Endodermal cell (in vitro differentiated cells): ENCODE results near the gene TMEM238. TPM values are rescaled to one million over a fixed set of nuclear protein-coding genes. Genes with fewer than 3 reads are reported as not detected.

ENCODE experiments used
- DNase-seq: peaks from one replicate; pipeline ENCODE4 v3.0.0-alpha.2; 2017
- H3K27ac ChIP-seq: 2 replicates; pipeline ENCODE4 v1.5.1; 2013; ENCODE audit warnings: mild to moderate bottlenecking, low read depth, low read length, moderate library complexity
- H3K27me3 ChIP-seq: 2 replicates; pipeline ENCODE4 v1.6.1; 2013; ENCODE audit warnings: mild to moderate bottlenecking, low read length, moderate library complexity; ENCODE audit not compliant: insufficient read depth, control insufficient read depth, poor library complexity, severe bottlenecking
- H3K36me3 ChIP-seq: 2 replicates; pipeline ENCODE4 v1.7.0; 2013; ENCODE audit warnings: mild to moderate bottlenecking, low read length, moderate library complexity; ENCODE audit not compliant: control insufficient read depth, insufficient read depth
- H3K4me1 ChIP-seq: one replicate; pipeline ENCODE4 v1.7.0; 2013; ENCODE audit warnings: low read length; ENCODE audit not compliant: control insufficient read depth, insufficient read depth
- H3K4me3 ChIP-seq: 2 replicates; pipeline ENCODE4 v1.5.1; 2013; ENCODE audit warnings: mild to moderate bottlenecking, low read length, moderate library complexity
- H3K9ac ChIP-seq: 2 replicates; pipeline ENCODE4 v1.6.1; 2013; ENCODE audit warnings: mild to moderate bottlenecking, low read length, moderate library complexity; ENCODE audit not compliant: poor library complexity, severe bottlenecking; ENCODE audit errors: extremely low read depth
- H3K9me3 ChIP-seq: 2 replicates; pipeline ENCODE4 v1.6.1; 2013; ENCODE audit warnings: mild to moderate bottlenecking, low read length, moderate library complexity; ENCODE audit not compliant: control insufficient read depth
- H3K27ac Mint-ChIP-seq: 2 replicates; pipeline ENCODE4 v1.8.0; 2020; ENCODE audit warnings: mixed read lengths
- H3K27me3 Mint-ChIP-seq: 2 replicates; pipeline ENCODE4 v1.8.0; 2021; ENCODE audit warnings: mild to moderate bottlenecking, mixed read lengths; ENCODE audit not compliant: insufficient read depth
- H3K36me3 Mint-ChIP-seq: 2 replicates; pipeline ENCODE4 v1.8.0; 2020; ENCODE audit warnings: low read depth, mixed read lengths
- H3K4me1 Mint-ChIP-seq: 2 replicates; pipeline ENCODE4 v1.8.0; 2020; ENCODE audit warnings: mixed read lengths
- H3K4me3 Mint-ChIP-seq: 2 replicates; pipeline ENCODE4 v1.8.0; 2020; ENCODE audit warnings: mild to moderate bottlenecking, moderate library complexity, mixed read lengths
- H3K9me3 Mint-ChIP-seq: 2 replicates; pipeline ENCODE4 v1.8.0; 2020; ENCODE audit warnings: mild to moderate bottlenecking, mixed read lengths
- CTCF ChIP-seq: fragments of 200-600 bp; sonication (generic); conservative IDR thresholded peaks from 2 replicates; pipeline ENCODE4 v1.5.0; 2021; ENCODE audit warnings: antibody characterized with exemption, mild to moderate bottlenecking
- WGBS, 2 experiments: methylation state at CpG; one replicate each; pipeline versions ENCODE4 v1.1.5 to v1.1.7; 2013; ENCODE audit warnings: missing lambda C conversion rate in 2 of 2, mixed read lengths in 1 of 2; ENCODE audit not compliant: insufficient coverage in 1 of 2, insufficient read length in 1 of 2; 5-methylcytosine and 5-hydroxymethylcytosine counted together
- total RNA-seq, 2 donors: library from RNA; stranded (reverse); fragmentation: NEBNext Ultra II Directional in 1 of 2; extraction: Animal tissue kit (Norgen Biotek cat#: 25700) in 1 of 2; gene quantifications; 2 replicates in 1 of 2; 3 replicates in 1 of 2; pipeline ENCODE4 v1.2.1, GENCODE V29; 2021

TMEM238 gene
- total RNA-seq, 2 donors from 2014 or later, result 3.9 to 4.4 TPM

- H3K36me3 ChIP-seq, result peaks cover 38% of the 10 kb centered on the region
- H3K9ac ChIP-seq, result peak overlapping the region; percentile 88
- H3K27ac ChIP-seq, result peak overlapping the region; percentile 74
- peaks cover 3% of the 10 kb centered on the region for H3K9me3 ChIP-seq
- Mint-ChIP-seq H3K27ac (peak overlapping the region; percentile 97), H3K36me3 (peaks cover 41% of the 10 kb centered on the region), H3K9me3 (no peaks in the 10 kb centered on the region), H3K4me1 (peaks cover 36% of the 10 kb centered on the region), H3K27me3 (peaks cover 18% of the 10 kb centered on the region), H3K4me3 (peak overlapping the region; percentile 98)
- DNase-seq, result peak; percentile 99
- TF ChIP-seq CTCF, result no peak
- no peaks in the 10 kb centered on the region for H3K27me3 ChIP-seq
- peaks cover 21% of the 10 kb centered on the region for H3K4me1 ChIP-seq
- peak overlapping the region; percentile 99 for H3K4me3 ChIP-seq
- WGBS, 2 experiments, result 7 to 10% methylated on average over 26 to 34 of the region's 34 CpGs
These were observed 1.0 kb upstream of the TMEM238 start for GRCh38 chr19:55384920-55385723.

- DNase-seq, result peak; percentile 85
- Mint-ChIP-seq H3K36me3 (peaks cover 28% of the 10 kb centered on the region), H3K27me3 (peaks cover 32% of the 10 kb centered on the region), H3K4me3 (peak overlapping the region; percentile 98), H3K9me3 (no peaks in the 10 kb centered on the region), H3K4me1 (peaks cover 26% of the 10 kb centered on the region), H3K27ac (peak overlapping the region; percentile 70)
- Histone ChIP-seq H3K36me3 (peaks cover 22% of the 10 kb centered on the region), H3K27me3 (no peaks in the 10 kb centered on the region), H3K9me3 (peaks cover 3% of the 10 kb centered on the region), H3K4me3 (peak overlapping the region; percentile 73), H3K9ac (no peak overlapping the region), H3K4me1 (peaks cover 13% of the 10 kb centered on the region), H3K27ac (no peak overlapping the region)
- WGBS, 2 experiments, result 6 to 17% methylated on average over 26 to 88 of the region's 88 CpGs
- no peak for TF ChIP-seq CTCF
These were observed 587 bp downstream of the TMEM238 start for GRCh38 chr19:55383279-55384130.

- TF ChIP-seq CTCF, result no peak
- WGBS, 2 experiments, result 95 to 100% methylated on average over 3 of the region's 3 CpGs
- Histone ChIP-seq H3K27ac (no peak overlapping the region), H3K9me3 (peaks cover 3% of the 10 kb centered on the region), H3K9ac (no peak overlapping the region), H3K36me3 (peaks cover 13% of the 10 kb centered on the region), H3K4me1 (peaks cover 6% of the 10 kb centered on the region), H3K4me3 (no peak overlapping the region), H3K27me3 (peaks cover under 1% of the 10 kb centered on the region)
- Mint-ChIP-seq H3K4me1 (peaks cover 22% of the 10 kb centered on the region), H3K4me3 (peak overlapping the region; percentile 98), H3K27ac (no peak overlapping the region), H3K27me3 (peaks cover 39% of the 10 kb centered on the region), H3K36me3 (peaks cover 19% of the 10 kb centered on the region), H3K9me3 (no peaks in the 10 kb centered on the region)
- DNase-seq, result no peak
These were observed 1.5 kb downstream of the TMEM238 start for GRCh38 chr19:55382522-55383054.
